Lower leg skin (tissue), 3 donors: Measurements from ENCODE around the gene SH3BP1.

ENCODE experiments used
- CTCF ChIP-seq, 3 donors: fragments of 450-650 bp; IDR thresholded peaks; one replicate each; pipeline ENCODE4 v1.5.1; 2016; ENCODE audit warnings: antibody characterized with exemption in 3 of 3, mild to moderate bottlenecking in 3 of 3, moderate library complexity in 2 of 3
- POLR2A ChIP-seq, 2 donors: fragments of 450-650 bp; IDR thresholded peaks; one replicate each; pipeline ENCODE4 v1.6.1; 2016 to 2017; ENCODE audit warnings: antibody characterized with exemption in 2 of 2, mild to moderate bottlenecking in 1 of 2, moderate library complexity in 1 of 2

DNA sequence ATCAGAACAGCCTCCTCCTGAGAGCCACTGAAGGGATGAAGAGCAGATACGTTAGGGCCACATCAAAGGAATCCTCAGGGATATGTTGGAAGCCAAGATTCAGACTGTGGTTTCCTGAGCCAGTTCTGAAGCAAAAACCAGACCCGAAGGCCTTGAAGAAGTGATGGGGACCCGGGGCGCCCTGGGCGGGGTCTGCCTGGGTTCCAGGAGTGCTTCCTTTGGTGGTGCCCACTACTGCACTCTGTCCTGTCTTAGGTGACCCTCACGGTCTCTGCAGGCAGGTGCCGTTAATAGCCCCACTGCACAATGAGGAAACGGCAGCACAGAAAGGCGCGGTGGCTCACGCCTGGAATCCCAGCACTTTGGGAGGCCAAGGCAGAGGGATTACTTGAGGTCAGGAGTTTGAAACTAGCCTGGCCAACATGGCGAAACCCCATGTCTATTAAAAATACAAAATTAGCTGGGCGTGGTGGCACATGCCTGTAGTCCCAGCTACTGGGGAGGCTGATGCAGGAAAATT lies 12.9 kb upstream of the SH3BP1 start:
- TF ChIP-seq CTCF (IDR thresholded peaks at IDR 0.05): no peak
- no peak for TF ChIP-seq POLR2A (IDR thresholded peaks at IDR 0.05)
